ENCODE measurements around the gene RAPGEF2.
"Not testable (repeated sequence)": the region's sequence is repeated elsewhere in the genome, so short reads cannot be mapped to it uniquely, and the experiment has no call there.

DNA sequence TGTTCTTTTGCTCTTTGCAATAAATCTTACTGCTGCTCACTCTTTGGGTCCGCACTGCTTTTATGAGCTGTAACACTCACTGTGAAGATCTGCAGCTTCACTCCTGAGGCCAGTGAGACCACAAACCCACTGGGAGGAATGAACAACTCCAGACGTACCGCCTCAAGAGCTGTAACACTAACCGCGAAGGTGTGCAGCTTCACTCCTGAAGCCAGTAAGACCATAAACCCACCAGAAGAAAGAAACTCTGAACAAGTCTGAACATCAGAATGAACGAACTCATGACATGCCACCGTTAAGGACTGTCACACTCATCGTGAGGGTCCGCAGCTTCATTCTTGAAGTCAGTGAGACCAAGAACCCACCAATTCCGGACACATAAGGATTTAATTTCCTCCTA lies 276.2 kb downstream of the RAPGEF2 start:
- TF ChIP-seq, protein P1, sequence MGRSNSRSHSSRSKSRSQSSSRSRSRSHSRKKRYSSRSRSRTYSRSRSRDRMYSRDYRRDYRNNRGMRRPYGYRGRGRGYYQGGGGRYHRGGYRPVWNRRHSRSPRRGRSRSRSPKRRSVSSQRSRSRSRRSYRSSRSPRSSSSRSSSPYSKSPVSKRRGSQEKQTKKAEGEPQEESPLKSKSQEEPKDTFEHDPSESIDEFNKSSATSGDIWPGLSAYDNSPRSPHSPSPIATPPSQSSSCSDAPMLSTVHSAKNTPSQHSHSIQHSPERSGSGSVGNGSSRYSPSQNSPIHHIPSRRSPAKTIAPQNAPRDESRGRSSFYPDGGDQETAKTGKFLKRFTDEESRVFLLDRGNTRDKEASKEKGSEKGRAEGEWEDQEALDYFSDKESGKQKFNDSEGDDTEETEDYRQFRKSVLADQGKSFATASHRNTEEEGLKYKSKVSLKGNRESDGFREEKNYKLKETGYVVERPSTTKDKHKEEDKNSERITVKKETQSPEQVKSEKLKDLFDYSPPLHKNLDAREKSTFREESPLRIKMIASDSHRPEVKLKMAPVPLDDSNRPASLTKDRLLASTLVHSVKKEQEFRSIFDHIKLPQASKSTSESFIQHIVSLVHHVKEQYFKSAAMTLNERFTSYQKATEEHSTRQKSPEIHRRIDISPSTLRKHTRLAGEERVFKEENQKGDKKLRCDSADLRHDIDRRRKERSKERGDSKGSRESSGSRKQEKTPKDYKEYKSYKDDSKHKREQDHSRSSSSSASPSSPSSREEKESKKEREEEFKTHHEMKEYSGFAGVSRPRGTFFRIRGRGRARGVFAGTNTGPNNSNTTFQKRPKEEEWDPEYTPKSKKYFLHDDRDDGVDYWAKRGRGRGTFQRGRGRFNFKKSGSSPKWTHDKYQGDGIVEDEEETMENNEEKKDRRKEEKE (IDR thresholded peaks at IDR 0.05; ENCODE audit: borderline replicate concordance in 1 of 2, control insufficient read depth in 1 of 2, low read depth in 2 of 2, low read length in 1 of 2), result not testable (repeated sequence)
- TF ChIP-seq ZFP36 (IDR thresholded peaks at IDR 0.05; ENCODE audit: low read depth, low read length, partially characterized antibody); ESRRA (IDR thresholded peaks at IDR 0.05; ENCODE audit: borderline replicate concordance, low read depth): not testable (repeated sequence)
- TF ChIP-seq, protein P2, sequence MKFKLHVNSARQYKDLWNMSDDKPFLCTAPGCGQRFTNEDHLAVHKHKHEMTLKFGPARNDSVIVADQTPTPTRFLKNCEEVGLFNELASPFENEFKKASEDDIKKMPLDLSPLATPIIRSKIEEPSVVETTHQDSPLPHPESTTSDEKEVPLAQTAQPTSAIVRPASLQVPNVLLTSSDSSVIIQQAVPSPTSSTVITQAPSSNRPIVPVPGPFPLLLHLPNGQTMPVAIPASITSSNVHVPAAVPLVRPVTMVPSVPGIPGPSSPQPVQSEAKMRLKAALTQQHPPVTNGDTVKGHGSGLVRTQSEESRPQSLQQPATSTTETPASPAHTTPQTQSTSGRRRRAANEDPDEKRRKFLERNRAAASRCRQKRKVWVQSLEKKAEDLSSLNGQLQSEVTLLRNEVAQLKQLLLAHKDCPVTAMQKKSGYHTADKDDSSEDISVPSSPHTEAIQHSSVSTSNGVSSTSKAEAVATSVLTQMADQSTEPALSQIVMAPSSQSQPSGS (CRISPR knock-in tag; IDR thresholded peaks at IDR 0.05), result not testable (repeated sequence)
